GM12872 (cell line): ENCODE results near the gene MAGI2.

Source experiments
- CTCF ChIP-seq: IDR thresholded peaks from 3 replicates; pipeline ENCODE4 v1.5.1; 2011; ENCODE audit warnings: low read depth, mild to moderate bottlenecking, low read length, moderate library complexity; ENCODE audit not compliant: insufficient read depth

The MAGI2 gene

GRCh38 chr7:78014401-78014800 is 1439.1 kb downstream of the MAGI2 start:
- no peak for TF ChIP-seq CTCF

DNA sequence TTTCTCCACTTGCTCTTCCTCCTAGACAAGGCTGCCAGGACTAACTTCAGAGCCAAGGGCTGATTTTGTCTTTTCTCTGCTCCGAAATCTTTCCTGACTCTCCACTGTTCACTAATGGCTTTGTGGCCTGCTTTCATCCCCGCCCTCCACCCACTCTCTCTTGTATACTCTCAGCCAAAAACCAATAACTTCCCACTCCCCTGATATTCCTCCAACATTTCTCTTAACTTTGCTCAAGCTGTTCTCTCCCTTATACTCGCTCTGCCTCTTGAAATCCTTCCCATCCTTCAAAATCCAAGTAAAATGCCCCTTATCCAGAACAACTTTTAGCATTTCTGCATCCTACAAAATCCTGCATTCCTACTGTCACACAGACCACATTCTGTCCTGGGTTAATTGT is 1440.1 kb downstream of the MAGI2 start:
- no peak for TF ChIP-seq CTCF

GRCh38 chr7:78011642-78012041 is 1441.8 kb downstream of the MAGI2 start:
- no peak for TF ChIP-seq CTCF

DNA sequence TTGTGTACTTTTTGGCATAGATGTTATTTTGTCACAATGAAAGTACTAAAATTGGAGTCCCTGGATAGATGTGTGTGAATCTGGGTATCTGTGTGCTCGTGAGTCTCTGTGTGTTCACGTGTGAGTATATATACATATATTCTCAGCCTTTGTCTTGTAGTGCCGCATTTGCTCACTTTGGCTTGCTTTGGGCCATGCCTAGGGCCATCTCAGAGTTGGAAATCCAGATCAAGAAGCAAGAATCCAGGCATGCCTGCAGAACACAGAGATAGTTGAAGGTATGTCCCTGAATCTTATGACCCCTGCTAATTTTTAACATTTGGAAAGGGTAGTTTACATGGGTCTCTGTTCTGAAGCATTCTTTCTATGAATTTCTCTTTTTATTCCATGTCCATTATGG is 1446.2 kb downstream of the MAGI2 start:
- TF ChIP-seq CTCF: no peak

DNA sequence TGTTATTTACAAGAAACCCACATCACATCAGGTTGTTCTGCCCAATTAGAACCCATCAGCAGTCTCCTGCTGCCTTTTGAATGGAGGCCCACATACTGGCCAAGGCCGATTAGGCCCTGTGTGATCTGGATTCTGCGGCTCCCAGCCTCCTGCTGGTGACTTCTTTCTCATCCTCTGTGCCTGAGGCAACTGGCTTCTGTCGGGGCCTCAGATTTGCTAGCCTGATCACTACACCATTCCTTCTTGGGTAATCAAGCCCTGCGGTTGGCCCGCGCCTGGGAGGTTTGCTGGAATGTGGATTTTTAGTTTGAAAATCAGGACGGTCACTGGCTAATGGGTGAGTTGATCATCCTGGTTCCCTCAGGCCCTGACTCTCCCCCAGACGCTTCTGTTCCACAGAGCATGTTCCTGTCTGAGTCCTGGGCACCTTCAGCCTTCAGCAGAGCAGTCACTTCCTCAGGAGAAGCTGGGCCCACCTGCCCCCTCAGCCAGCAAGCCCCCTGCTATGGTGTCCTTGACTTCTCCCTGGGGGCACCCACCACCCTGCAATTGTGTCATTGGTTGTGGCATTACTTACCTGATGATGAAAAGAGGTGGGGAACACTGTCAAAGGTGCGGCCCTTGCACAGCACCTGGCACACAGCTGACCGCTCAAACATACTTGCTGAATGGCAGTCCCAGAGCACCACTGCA is 1447.3 kb downstream of the MAGI2 start:
- no peak for TF ChIP-seq CTCF

DNA sequence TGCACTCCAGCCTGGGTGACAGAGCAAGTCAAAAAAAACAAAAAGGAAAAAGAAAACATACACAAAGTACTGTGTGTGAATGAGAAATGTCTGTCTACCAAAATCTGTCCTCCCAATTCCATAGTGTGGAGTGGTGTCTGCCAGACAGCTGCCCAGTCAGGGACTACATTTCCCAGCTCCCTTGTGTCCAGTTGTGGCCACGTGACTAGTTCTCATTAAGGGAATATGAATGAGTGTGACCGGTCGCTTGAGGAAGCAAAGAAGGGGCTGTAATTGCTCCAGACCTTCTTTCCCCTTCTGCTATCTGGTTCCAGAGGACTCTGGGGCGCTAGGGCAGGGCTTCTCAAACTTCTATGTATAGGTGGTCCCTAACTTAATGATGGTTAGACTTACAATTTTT is 1450.8 kb downstream of the MAGI2 start:
- TF ChIP-seq CTCF: no peak

GRCh38 chr7:78002021-78002420 is 1451.4 kb downstream of the MAGI2 start:
- TF ChIP-seq CTCF: no peak

- TF ChIP-seq CTCF: no peak
Observed at GRCh38 chr7:77995717-77996116, 1457.8 kb downstream of the MAGI2 start.
